HepG2 (cell line): ENCODE data around the gene HMMR.

ENCODE experiments used
- CTCF ChIP-seq: sonication (generic); formaldehyde crosslinking; IDR thresholded peaks from 2 replicates; pipeline ENCODE4 v1.5.0; 2020; ENCODE audit warnings: mild to moderate bottlenecking, missing genetic modification reagents, moderate library complexity
- GATA4 ChIP-seq: sonication (generic); IDR thresholded peaks from 2 replicates; pipeline ENCODE4 v1.6.1; 2016; ENCODE audit warnings: antibody characterized with exemption, low read depth, borderline replicate concordance
- IKZF5 ChIP-seq: IDR thresholded peaks from 2 replicates; pipeline ENCODE4 v1.6.1; 2018; ENCODE audit warnings: missing genetic modification reagents, mild to moderate bottlenecking, missing compliant biosample characterization
- TBL1XR1 ChIP-seq: fragments of 150-350 bp; IDR thresholded peaks from 2 replicates; pipeline ENCODE4 v1.6.1; 2014; ENCODE audit warnings: borderline replicate concordance, low read length; ENCODE audit not compliant: partially characterized antibody

DNA sequence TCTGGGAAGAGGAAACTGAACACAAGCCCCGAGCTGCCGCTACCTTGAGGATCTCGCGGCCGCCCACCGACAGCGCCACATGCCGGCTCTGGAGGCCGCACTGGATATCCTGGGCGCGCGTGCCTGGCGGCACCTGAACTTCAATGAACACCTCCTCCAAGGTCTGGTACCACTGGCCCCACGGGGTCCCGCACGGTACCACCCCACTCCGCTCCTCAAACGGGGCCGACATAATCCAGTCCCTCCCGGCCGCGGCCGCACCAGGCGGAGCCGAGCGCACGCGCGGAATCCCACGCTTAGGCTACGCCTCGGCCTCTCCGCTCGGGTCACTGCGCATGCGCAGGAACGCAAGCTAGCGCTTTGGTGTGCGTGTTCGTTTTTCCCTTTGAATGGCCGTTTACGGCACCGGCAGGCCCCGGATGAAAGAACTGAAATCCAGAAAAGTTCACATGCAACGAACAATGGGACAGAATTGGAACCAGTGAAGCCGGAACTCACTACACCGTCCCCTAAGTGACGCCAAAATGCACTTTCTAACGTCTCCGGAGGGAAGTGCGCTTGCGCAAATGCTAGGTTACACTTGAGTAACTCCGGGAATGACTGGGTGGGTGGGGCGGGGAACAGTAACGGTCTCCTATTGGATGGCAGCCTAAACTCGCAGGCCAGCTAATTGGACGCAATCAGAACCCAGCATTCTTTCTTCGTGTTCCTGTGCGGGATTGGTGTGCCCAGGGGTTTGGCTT lies 442 bp upstream of the HMMR start, which contains the start of gene NUDCD2:
- TF ChIP-seq CTCF (CRISPR knock-in tag), result peak; percentile 59
- TF ChIP-seq TBL1XR1, result no peak
- TF ChIP-seq IKZF5 (CRISPR knock-in tag), result peak; percentile 82
- TF ChIP-seq GATA4, result no peak; the same call in 1 of the 2 replicates
